Measurements from ENCODE around the gene TAGLN3.
A peak's percentile ranks its signal among the peaks of the same experiment; 100 is the strongest.

TAGLN3 gene

DNA sequence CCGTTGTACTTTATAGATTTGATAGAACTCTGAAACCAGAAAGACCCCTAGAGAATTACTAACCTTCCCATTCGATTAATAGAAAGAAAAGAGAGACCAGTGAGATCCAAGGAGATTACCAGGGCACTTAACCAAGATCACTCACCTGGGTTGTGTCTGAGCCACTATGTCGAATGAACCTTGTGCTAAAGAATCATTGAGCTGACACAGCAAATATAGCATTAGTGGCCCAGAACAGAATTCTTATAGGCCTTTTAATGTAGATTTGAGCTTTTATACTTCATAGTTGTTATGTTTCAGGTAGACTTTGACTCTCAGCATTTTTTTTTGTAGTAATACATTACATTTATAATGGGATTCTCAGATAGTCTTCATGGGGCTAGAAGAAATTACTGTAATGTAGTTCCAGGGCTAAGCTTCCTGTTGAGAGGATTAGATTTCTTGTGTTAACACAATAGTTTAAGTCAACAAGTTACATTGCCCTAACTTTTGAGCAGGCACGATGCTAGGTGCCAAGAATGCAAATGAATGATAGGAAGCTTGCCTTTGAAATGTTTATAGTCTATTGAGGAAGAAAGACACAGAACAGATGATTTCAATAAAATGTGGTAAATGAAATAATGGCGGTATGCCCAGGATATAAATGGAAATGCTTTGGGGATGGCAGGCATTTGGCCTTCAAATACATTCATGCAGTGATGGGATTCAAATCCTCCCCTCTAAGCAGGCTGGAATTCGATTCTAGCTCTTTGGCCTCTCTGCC is 44.3 kb upstream of the TAGLN3 start:
- H2AK5ac ChIP-seq (ENCODE audit: low read length): no peak overlapping the region
- H4K8ac ChIP-seq (ENCODE audit: low read depth, low read length): no peak overlapping the region
- no peak overlapping the region for H3K56ac ChIP-seq (ENCODE audit: low read length)
- H4K5ac ChIP-seq (ENCODE audit: low read length): no peak overlapping the region
- peaks cover 2% of the 10 kb centered on the region for H3K36me3 ChIP-seq (ENCODE audit: control insufficient read depth, insufficient read depth, low read length)
- H2BK5ac ChIP-seq (ENCODE audit: low read length): no peak overlapping the region
- no peak overlapping the region for H3K4ac ChIP-seq (ENCODE audit: low read depth, low read length)
- H3K4me1 ChIP-seq (ENCODE audit: control insufficient read depth, low read depth, low read length): no peaks in the 10 kb centered on the region
- no peak for DNase-seq
- no CpG with 5 or more reads among the region's 6 CpGs for WGBS (ENCODE audit: extremely low coverage, insufficient coverage, low lambda C conversion rate)
- H2BK120ac ChIP-seq (ENCODE audit: low read depth, low read length): no peak overlapping the region
- no peak overlapping the region for H3K4me2 ChIP-seq (ENCODE audit: low read length)
- no peaks in the 10 kb centered on the region for H3K27me3 ChIP-seq (ENCODE audit: insufficient read depth, low read length, poor library complexity)
- H3K4me3 ChIP-seq (ENCODE audit: low read length): no peak overlapping the region
- H3K9ac ChIP-seq (ENCODE audit: low read length): no peak overlapping the region
- no peaks in the 10 kb centered on the region for H3K79me2 ChIP-seq (ENCODE audit: control insufficient read depth, insufficient read depth, low read length)
- H3K18ac ChIP-seq (ENCODE audit: low read length): no peak overlapping the region
- no peaks in the 10 kb centered on the region for H3K79me1 ChIP-seq (ENCODE audit: low read length)
- H2BK15ac ChIP-seq (replicated peaks; ENCODE audit: low read depth): no peak overlapping the region
- no peak overlapping the region for H3K23ac ChIP-seq (ENCODE audit: low read length)
- H3K27ac ChIP-seq (ENCODE audit: low read depth, low read length): no peak overlapping the region

- no peak overlapping the region for H2BK15ac ChIP-seq (replicated peaks; ENCODE audit: low read depth)
- no peak overlapping the region for H3K23ac ChIP-seq (ENCODE audit: low read length)
- peaks cover 2% of the 10 kb centered on the region for H3K36me3 ChIP-seq (ENCODE audit: control insufficient read depth, insufficient read depth, low read length)
- H3K4me1 ChIP-seq (ENCODE audit: control insufficient read depth, low read depth, low read length): no peaks in the 10 kb centered on the region
- no peaks in the 10 kb centered on the region for H3K79me1 ChIP-seq (ENCODE audit: low read length)
- no CpG with 5 or more reads among the region's 1 CpG for WGBS (ENCODE audit: extremely low coverage, insufficient coverage, low lambda C conversion rate)
- no peak overlapping the region for H4K5ac ChIP-seq (ENCODE audit: low read length)
- H2BK120ac ChIP-seq (ENCODE audit: low read depth, low read length): no peak overlapping the region
- DNase-seq: no peak
- no peak overlapping the region for H3K4ac ChIP-seq (ENCODE audit: low read depth, low read length)
- H3K18ac ChIP-seq (ENCODE audit: low read length): no peak overlapping the region
- H3K9ac ChIP-seq (ENCODE audit: low read length): no peak overlapping the region
- H3K4me3 ChIP-seq (ENCODE audit: low read length): no peak overlapping the region
- H3K27me3 ChIP-seq (ENCODE audit: insufficient read depth, low read length, poor library complexity): no peaks in the 10 kb centered on the region
- no peak overlapping the region for H3K56ac ChIP-seq (ENCODE audit: low read length)
- H2BK5ac ChIP-seq (ENCODE audit: low read length): no peak overlapping the region
- no peak overlapping the region for H3K4me2 ChIP-seq (ENCODE audit: low read length)
- no peak overlapping the region for H3K27ac ChIP-seq (ENCODE audit: low read depth, low read length)
- no peak overlapping the region for H4K8ac ChIP-seq (ENCODE audit: low read depth, low read length)
- no peaks in the 10 kb centered on the region for H3K79me2 ChIP-seq (ENCODE audit: control insufficient read depth, insufficient read depth, low read length)
- H2AK5ac ChIP-seq (ENCODE audit: low read length): no peak overlapping the region
Observed at GRCh38 chr3:111955876-111956275, 42.8 kb upstream of the TAGLN3 start.

DNA sequence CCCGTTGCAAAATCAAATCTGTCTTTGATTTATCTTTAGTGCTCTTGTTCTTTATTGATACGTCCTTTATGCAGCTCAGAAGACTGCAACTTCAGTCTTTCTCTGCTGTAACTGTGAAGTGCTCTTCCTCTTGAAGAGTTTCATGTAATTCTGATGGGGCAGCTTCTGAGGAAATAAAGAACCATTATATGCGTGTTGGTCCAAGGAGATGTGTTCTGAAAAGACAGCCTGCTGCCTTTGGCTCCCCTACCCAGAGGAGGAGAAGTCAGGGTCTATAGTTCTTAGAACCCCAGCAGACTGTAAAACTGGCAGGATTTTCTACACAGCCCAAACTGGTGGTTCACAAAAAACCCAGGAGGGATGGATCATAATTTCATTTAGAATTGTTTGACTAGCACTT is 42.3 kb upstream of the TAGLN3 start:
- Histone ChIP-seq H4K8ac (ENCODE audit: low read depth, low read length) (no peak overlapping the region), H3K56ac (ENCODE audit: low read length) (no peak overlapping the region), H3K9ac (ENCODE audit: low read length) (no peak overlapping the region), H3K4me1 (ENCODE audit: control insufficient read depth, low read depth, low read length) (no peaks in the 10 kb centered on the region), H3K4me2 (ENCODE audit: low read length) (no peak overlapping the region), H2BK15ac (replicated peaks; ENCODE audit: low read depth) (no peak overlapping the region), H2BK120ac (ENCODE audit: low read depth, low read length) (no peak overlapping the region), H2AK5ac (ENCODE audit: low read length) (no peak overlapping the region), H3K27ac (ENCODE audit: low read depth, low read length) (no peak overlapping the region), H4K5ac (ENCODE audit: low read length) (no peak overlapping the region), H3K79me2 (ENCODE audit: control insufficient read depth, insufficient read depth, low read length) (no peaks in the 10 kb centered on the region), H3K4ac (ENCODE audit: low read depth, low read length) (no peak overlapping the region), H3K4me3 (ENCODE audit: low read length) (no peak overlapping the region), H3K23ac (ENCODE audit: low read length) (no peak overlapping the region), H3K79me1 (ENCODE audit: low read length) (no peaks in the 10 kb centered on the region), H3K18ac (ENCODE audit: low read length) (no peak overlapping the region), H2BK5ac (ENCODE audit: low read length) (no peak overlapping the region), H3K36me3 (ENCODE audit: control insufficient read depth, insufficient read depth, low read length) (peaks cover 2% of the 10 kb centered on the region), H3K27me3 (ENCODE audit: insufficient read depth, low read length, poor library complexity) (no peaks in the 10 kb centered on the region)
- no CpG with 5 or more reads among the region's 3 CpGs for WGBS (ENCODE audit: extremely low coverage, insufficient coverage, low lambda C conversion rate)
- no peak for DNase-seq

- no peak overlapping the region for H4K5ac ChIP-seq (ENCODE audit: low read length)
- no peak overlapping the region for H3K56ac ChIP-seq (ENCODE audit: low read length)
- H2BK5ac ChIP-seq (ENCODE audit: low read length): no peak overlapping the region
- no peaks in the 10 kb centered on the region for H3K4me1 ChIP-seq (ENCODE audit: control insufficient read depth, low read depth, low read length)
- H3K4me3 ChIP-seq (ENCODE audit: low read length): no peak overlapping the region
- no peaks in the 10 kb centered on the region for H3K27me3 ChIP-seq (ENCODE audit: insufficient read depth, low read length, poor library complexity)
- H3K27ac ChIP-seq (ENCODE audit: low read depth, low read length): no peak overlapping the region
- no peak overlapping the region for H3K4me2 ChIP-seq (ENCODE audit: low read length)
- H3K18ac ChIP-seq (ENCODE audit: low read length): no peak overlapping the region
- WGBS (ENCODE audit: extremely low coverage, insufficient coverage, low lambda C conversion rate): no CpG with 5 or more reads among the region's 4 CpGs
- no peak overlapping the region for H2AK5ac ChIP-seq (ENCODE audit: low read length)
- H2BK15ac ChIP-seq (replicated peaks; ENCODE audit: low read depth): no peak overlapping the region
- no peak overlapping the region for H3K23ac ChIP-seq (ENCODE audit: low read length)
- H3K79me2 ChIP-seq (ENCODE audit: control insufficient read depth, insufficient read depth, low read length): no peaks in the 10 kb centered on the region
- H2BK120ac ChIP-seq (ENCODE audit: low read depth, low read length): no peak overlapping the region
- H4K8ac ChIP-seq (ENCODE audit: low read depth, low read length): no peak overlapping the region
- H3K4ac ChIP-seq (ENCODE audit: low read depth, low read length): no peak overlapping the region
- H3K79me1 ChIP-seq (ENCODE audit: low read length): no peaks in the 10 kb centered on the region
- H3K9ac ChIP-seq (ENCODE audit: low read length): no peak overlapping the region
- H3K36me3 ChIP-seq (ENCODE audit: control insufficient read depth, insufficient read depth, low read length): peaks cover 2% of the 10 kb centered on the region
- DNase-seq: no peak
Observed at GRCh38 chr3:111956995-111957734, 41.6 kb upstream of the TAGLN3 start.

GRCh38 chr3:111961461-111962164 is 37.1 kb upstream of the TAGLN3 start:
- no peaks in the 10 kb centered on the region for H3K79me2 ChIP-seq (ENCODE audit: control insufficient read depth, insufficient read depth, low read length)
- WGBS (ENCODE audit: extremely low coverage, insufficient coverage, low lambda C conversion rate): no CpG with 5 or more reads among the region's 3 CpGs
- H3K18ac ChIP-seq (ENCODE audit: low read length): no peak overlapping the region
- H4K5ac ChIP-seq (ENCODE audit: low read length): no peak overlapping the region
- no peak overlapping the region for H2BK15ac ChIP-seq (replicated peaks; ENCODE audit: low read depth)
- H3K4me1 ChIP-seq (ENCODE audit: control insufficient read depth, low read depth, low read length): no peaks in the 10 kb centered on the region
- no peak overlapping the region for H3K27ac ChIP-seq (ENCODE audit: low read depth, low read length)
- H3K9ac ChIP-seq (ENCODE audit: low read length): no peak overlapping the region
- no peak overlapping the region for H3K23ac ChIP-seq (ENCODE audit: low read length)
- no peaks in the 10 kb centered on the region for H3K27me3 ChIP-seq (ENCODE audit: insufficient read depth, low read length, poor library complexity)
- H3K4me3 ChIP-seq (ENCODE audit: low read length): no peak overlapping the region
- H4K8ac ChIP-seq (ENCODE audit: low read depth, low read length): no peak overlapping the region
- H2AK5ac ChIP-seq (ENCODE audit: low read length): no peak overlapping the region
- H3K4ac ChIP-seq (ENCODE audit: low read depth, low read length): no peak overlapping the region
- H2BK120ac ChIP-seq (ENCODE audit: low read depth, low read length): no peak overlapping the region
- H3K56ac ChIP-seq (ENCODE audit: low read length): no peak overlapping the region
- peak; percentile 13 for DNase-seq
- H2BK5ac ChIP-seq (ENCODE audit: low read length): no peak overlapping the region
- no peaks in the 10 kb centered on the region for H3K79me1 ChIP-seq (ENCODE audit: low read length)
- H3K36me3 ChIP-seq (ENCODE audit: control insufficient read depth, insufficient read depth, low read length): no peaks in the 10 kb centered on the region
- H3K4me2 ChIP-seq (ENCODE audit: low read length): no peak overlapping the region

Measured in mesendoderm (in vitro differentiated cells).